KOPT-K1 (cell line): ENCODE data around the gene TMEM213.

ENCODE experiments used
- H3K27ac ChIP-seq: fragments of 200-600 bp; sonication (generic); 2 replicates; pipeline ENCODE4 v1.5.1; 2016; ENCODE audit warnings: antibody characterized with exemption, mild to moderate bottlenecking, low read depth, low read length; ENCODE audit not compliant: poor library complexity, severe bottlenecking
- H3K36me3 ChIP-seq: fragments of 200-600 bp; sonication (generic); 2 replicates; pipeline ENCODE4 v1.5.1; 2017; ENCODE audit warnings: antibody characterized with exemption, mild to moderate bottlenecking, low read length, moderate library complexity; ENCODE audit not compliant: insufficient read depth
- H3K9me3 ChIP-seq: fragments of 200-600 bp; sonication (generic); 2 replicates; pipeline ENCODE4 v1.5.1; 2017; ENCODE audit warnings: antibody characterized with exemption, low read length, mild to moderate bottlenecking; ENCODE audit not compliant: insufficient read depth, poor library complexity, severe bottlenecking

The TMEM213 gene

GRCh38 chr7:138845711-138846110 is 47.9 kb downstream of the TMEM213 start:
- no peak overlapping the region for H3K27ac ChIP-seq
- no peaks in the 10 kb centered on the region for H3K36me3 ChIP-seq

GRCh38 chr7:138848056-138848980 is 50.5 kb downstream of the TMEM213 start:
- H3K27ac ChIP-seq: no peak overlapping the region
- no peaks in the 10 kb centered on the region for H3K9me3 ChIP-seq
- no peaks in the 10 kb centered on the region for H3K36me3 ChIP-seq

More at GRCh38 chr7:138845711-138846110, 47.9 kb downstream of the TMEM213 start:
- no peaks in the 10 kb centered on the region for H3K9me3 ChIP-seq

- H3K27ac ChIP-seq: no peak overlapping the region
- no peaks in the 10 kb centered on the region for H3K9me3 ChIP-seq
- no peaks in the 10 kb centered on the region for H3K36me3 ChIP-seq
Observed at GRCh38 chr7:138849701-138850100, 51.9 kb downstream of the TMEM213 start.

DNA sequence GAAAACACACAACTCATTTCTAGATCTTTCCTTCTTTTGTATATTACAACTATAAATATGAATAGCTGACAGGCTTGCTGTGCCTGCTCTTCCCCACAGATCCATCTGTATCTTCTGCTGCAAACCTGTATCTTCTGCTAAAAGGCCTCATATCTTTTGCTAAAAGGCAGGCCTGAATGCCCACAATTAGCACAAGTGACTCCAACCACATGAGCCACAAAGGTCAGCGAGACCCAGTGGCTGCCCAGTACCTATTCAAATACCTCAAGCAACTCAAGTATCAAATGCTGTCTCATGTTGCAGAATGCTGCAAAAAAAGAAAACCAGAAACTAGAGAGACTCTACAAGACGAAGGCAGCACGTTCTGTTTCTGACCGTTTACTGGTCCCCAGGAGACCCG is 54.7 kb downstream of the TMEM213 start:
- no peak overlapping the region for H3K27ac ChIP-seq
- peaks cover 8% of the 10 kb centered on the region for H3K9me3 ChIP-seq
- H3K36me3 ChIP-seq: no peaks in the 10 kb centered on the region

DNA sequence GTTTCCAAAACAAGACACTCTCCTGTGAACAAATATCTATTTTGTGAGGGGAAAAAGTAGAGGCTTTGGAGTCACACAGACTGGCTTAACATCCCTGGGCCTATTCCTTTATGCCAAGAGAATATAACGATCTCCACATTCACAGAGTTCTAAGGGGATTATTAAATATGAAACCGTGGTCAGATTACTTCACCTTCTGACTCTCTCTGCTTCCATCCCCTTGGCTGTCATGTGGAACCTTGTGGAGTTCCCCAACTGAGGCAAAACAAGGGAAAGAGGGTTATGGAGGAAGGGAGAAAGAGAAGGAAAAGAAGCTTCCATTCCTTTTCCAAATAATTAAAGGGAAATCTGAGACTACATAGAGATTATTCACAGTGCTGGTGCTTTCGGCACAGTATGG is 55.7 kb downstream of the TMEM213 start:
- Histone ChIP-seq H3K9me3 (peaks cover 16% of the 10 kb centered on the region), H3K36me3 (no peaks in the 10 kb centered on the region), H3K27ac (no peak overlapping the region)

DNA sequence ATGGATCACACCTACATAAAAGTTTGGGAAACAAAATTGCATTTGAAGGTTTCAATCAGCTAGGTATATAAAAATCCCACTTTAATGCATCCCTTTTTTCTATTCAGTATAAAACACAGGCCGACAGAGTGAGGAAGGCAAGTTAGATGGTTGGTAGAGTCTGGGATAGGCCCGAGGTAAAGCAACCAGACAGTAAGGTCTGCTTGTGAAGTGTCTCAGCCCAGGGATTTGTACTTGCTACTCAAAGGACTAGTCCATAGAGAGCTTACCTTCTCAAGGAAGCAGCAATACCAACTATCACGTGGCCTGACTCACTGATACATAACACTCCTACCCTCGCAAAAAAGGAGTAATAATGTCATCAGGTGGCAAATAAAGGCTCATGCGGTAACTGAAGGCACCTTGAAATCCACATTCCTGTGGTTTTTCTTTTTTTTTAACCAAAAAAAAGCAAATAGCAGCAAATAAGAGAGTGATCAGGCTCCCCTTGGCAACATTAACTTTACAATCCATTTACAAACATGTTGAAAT is 56.4 kb downstream of the TMEM213 start:
- no peak overlapping the region for H3K27ac ChIP-seq
- H3K36me3 ChIP-seq: no peaks in the 10 kb centered on the region
- H3K9me3 ChIP-seq: peaks cover 16% of the 10 kb centered on the region

DNA sequence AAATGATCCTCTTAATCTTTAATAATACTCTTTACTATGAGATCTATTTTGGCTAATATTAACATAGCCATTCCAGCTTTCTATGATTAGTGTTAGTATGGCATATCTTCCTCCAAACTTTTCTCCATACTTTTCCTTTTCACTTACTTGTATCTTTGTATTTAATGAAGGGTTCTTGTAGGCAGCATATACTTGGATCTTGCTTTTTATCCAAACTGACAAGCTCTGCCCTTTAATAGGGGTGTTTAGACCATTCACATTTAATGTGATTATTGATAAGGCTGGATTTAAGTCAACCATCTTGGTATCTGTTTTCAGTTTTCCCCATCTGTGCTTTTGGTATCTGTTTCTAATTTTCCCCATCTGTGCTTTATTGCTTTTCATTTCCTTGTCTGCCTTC is 59.9 kb downstream of the TMEM213 start:
- no peak overlapping the region for H3K27ac ChIP-seq
- H3K36me3 ChIP-seq: no peaks in the 10 kb centered on the region
- H3K9me3 ChIP-seq: peaks cover 16% of the 10 kb centered on the region

GRCh38 chr7:138861051-138861450 is 63.3 kb downstream of the TMEM213 start:
- peaks cover 16% of the 10 kb centered on the region for H3K9me3 ChIP-seq
- H3K27ac ChIP-seq: no peak overlapping the region
- H3K36me3 ChIP-seq: no peaks in the 10 kb centered on the region

DNA sequence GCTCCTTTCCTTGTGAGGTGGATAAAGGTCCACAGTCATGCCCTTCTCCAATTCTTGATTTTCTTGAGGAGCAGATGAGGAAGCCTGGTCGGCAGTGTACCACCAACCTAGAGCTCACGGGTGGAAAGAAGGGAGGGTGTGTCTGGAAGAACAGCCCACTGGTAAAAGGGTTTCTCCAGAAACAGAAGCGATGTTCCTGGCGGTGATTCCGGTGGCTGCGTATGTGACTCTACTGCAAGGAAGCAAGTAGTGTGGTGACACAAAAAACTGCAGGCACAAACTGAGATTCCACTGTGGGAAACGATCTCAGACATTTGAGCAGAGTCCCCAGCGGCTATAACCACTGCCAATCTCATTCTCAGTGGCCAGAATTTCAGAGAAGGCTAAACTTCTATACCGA is 66.1 kb downstream of the TMEM213 start:
- Histone ChIP-seq H3K27ac (peak overlapping the region; percentile 3), H3K36me3 (no peaks in the 10 kb centered on the region)

DNA sequence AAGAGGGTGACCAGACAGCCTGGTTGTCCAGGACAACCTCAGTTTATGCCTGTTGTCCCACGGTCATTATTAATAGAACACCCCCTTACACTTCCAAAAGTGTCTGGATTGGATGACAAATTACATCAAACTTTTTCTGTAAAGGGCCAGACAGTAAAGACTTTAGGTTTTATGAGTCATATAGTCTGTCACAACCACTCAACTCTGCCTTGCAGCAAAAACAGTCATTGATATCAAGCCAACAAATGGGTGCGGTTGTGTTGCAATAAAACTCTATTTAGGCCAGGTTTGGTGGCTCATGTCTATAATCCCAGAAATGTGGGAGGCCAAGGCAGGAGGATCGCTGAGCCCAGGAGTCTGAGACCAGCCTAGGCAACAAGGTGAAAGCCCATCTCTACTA is 66.9 kb downstream of the TMEM213 start:
- Histone ChIP-seq H3K9me3 (no peaks in the 10 kb centered on the region), H3K36me3 (no peaks in the 10 kb centered on the region), H3K27ac (peak overlapping the region; percentile 56)

More for the DNA sequence above, 66.1 kb downstream of the TMEM213 start:
- H3K9me3 ChIP-seq: no peaks in the 10 kb centered on the region

DNA sequence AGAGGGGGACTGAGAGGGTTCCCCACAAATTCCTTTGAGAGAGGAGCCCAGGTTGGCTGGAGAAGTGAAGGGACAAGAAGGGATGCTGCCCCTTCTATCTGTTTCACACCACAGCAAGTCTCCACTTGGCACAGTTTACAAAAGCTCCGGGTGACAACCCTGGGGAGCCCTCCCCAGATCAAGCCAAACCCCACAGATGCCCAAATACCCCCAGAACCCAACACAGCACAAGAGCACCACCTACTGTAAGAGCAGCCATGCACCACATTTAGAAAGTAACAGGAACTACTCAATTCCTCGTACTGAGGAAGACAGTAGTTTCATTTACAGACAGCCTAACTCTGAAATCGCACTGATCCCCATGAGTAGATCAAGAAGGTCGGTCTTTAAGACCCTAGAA is 68.0 kb downstream of the TMEM213 start:
- Histone ChIP-seq H3K36me3 (no peaks in the 10 kb centered on the region), H3K27ac (peak overlapping the region; percentile 56)

DNA sequence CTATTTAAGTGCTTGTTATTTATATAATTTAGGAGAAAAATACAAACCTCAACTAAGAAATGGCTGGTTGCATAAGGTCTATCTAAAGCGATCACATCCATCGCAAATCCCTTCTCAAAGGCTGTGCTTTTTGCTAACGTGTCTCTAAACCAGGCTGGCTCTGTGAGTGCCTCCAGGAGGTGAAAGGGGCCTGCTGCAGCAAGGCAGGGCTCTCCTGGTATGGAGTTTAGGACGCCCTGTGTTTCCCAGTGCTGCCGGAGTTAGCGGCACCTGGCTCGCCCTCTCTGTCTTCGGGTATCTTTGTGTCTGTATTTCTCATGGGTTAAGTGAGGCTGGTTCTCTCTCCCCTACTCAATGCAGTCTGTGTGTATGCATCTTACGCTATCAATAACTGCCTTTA is 68.6 kb downstream of the TMEM213 start:
- Histone ChIP-seq H3K9me3 (no peaks in the 10 kb centered on the region), H3K36me3 (no peaks in the 10 kb centered on the region), H3K27ac (peak overlapping the region; percentile 56)

More for the DNA sequence above, 68.0 kb downstream of the TMEM213 start:
- no peaks in the 10 kb centered on the region for H3K9me3 ChIP-seq

DNA sequence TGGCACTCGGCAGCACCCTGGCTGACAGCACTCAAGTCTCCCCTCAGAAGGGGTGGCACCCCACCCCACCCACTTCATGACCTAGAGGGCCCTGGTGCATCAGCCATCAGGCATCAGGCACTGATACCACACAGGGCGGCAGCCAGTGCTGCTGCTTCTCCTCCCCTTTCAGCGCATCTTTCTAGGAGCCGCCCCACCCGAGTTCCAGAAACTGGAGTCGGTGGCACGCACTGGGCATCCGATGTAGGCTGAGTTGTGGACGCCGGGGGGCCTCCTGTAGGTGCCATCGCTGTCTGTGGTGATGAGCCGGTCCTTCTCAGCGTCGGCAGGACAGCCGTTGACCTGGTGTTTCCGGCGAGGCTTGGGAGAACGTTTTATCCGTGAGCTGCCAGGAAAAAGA is 70.0 kb downstream of the TMEM213 start:
- Histone ChIP-seq H3K9me3 (no peaks in the 10 kb centered on the region), H3K36me3 (no peaks in the 10 kb centered on the region), H3K27ac (no peak overlapping the region)

DNA sequence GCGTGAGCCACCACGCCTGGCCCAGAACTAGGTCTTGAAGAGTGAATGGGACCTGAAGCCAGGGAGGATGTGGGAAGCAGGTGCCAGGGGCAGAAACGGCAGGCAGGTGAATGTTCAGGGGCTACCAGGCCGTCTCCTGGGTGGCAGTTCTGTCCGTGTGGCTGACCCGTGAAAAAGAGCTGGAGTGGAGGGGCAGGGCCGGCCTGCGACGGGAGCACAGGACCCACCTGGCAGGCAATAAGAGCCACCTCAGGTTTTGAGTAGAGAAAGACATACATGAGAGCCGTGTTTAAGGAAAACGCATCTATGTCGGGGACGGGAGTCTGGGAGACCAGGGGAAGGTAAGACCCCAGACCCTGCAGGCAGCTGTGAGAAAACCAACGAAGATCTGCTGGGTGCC is 70.9 kb downstream of the TMEM213 start:
- H3K36me3 ChIP-seq: no peaks in the 10 kb centered on the region
- no peak overlapping the region for H3K27ac ChIP-seq
- H3K9me3 ChIP-seq: no peaks in the 10 kb centered on the region

DNA sequence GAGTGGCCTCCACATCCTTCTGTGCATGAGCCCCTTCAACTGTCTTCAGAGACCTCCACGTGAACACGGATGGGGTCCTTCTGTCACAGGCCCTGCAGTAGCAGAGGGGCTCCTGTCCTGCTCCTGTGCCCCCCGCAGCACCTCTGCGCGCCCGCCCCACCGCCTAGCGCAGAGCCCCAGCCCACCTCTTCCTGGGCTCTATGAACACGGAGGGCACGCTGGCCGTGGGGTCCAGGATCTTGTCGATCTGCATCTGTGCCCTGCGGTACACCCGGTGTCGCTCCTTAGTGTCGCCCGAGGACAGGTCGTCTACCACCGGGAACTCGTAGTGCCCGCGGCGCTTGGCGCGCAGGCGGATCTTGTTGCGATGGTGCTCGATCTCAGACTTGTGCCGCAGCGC is 71.6 kb downstream of the TMEM213 start:
- Histone ChIP-seq H3K27ac (no peak overlapping the region), H3K9me3 (no peaks in the 10 kb centered on the region), H3K36me3 (no peaks in the 10 kb centered on the region)
